HFFc6 (cell line): ENCODE data around the gene GMPPB. TPM values are rescaled to one million over a fixed set of nuclear protein-coding genes. Genes with fewer than 3 reads are reported as not detected.

Experiments used
- DNase-seq: peaks from one replicate; pipeline ENCODE4 v3.0.0-alpha.2; 2018
- H3K27ac Mint-ChIP-seq: 2 replicates; pipeline ENCODE4 v1.8.0; 2020; ENCODE audit warnings: mild to moderate bottlenecking, mixed read lengths
- H3K27me3 Mint-ChIP-seq: 2 replicates; pipeline ENCODE4 v1.8.0; 2021; ENCODE audit warnings: mild to moderate bottlenecking, moderate library complexity, mixed read lengths; ENCODE audit not compliant: insufficient read depth
- H3K36me3 Mint-ChIP-seq: 2 replicates; pipeline ENCODE4 v1.8.0; 2021; ENCODE audit warnings: low read depth, mixed read lengths
- H3K4me1 Mint-ChIP-seq: 2 replicates; pipeline ENCODE4 v1.8.0; 2020; ENCODE audit warnings: low read depth, mixed read lengths
- H3K4me3 Mint-ChIP-seq: 2 replicates; pipeline ENCODE4 v1.8.0; 2020; ENCODE audit warnings: mild to moderate bottlenecking, moderate library complexity, mixed read lengths
- H3K9me3 Mint-ChIP-seq: 2 replicates; pipeline ENCODE4 v1.8.0; 2020; ENCODE audit warnings: mild to moderate bottlenecking, mixed read lengths
- total RNA-seq, 6 experiments: library from RNA; stranded (reverse); fragmentation: NEBNext Ultra II Directional; extraction: Animal tissue kit (Norgen Biotek cat#: 25700); gene quantifications; 2 replicates in 1 of 6; 3 replicates in 5 of 6; pipeline ENCODE4 v1.2.3, GENCODE V29; 2021
- TF ChIP-seq, protein P1 (sequence below): fragments of 200-600 bp; sonication (generic); IDR thresholded peaks from 2 replicates; pipeline ENCODE4 v1.5.0; 2021; ENCODE audit warnings: antibody characterized with exemption, mild to moderate bottlenecking

Gene GMPPB
- total RNA-seq, 6 experiments from 2014 or later: 30.5 to 39.4 (median 34.8) TPM

DNA sequence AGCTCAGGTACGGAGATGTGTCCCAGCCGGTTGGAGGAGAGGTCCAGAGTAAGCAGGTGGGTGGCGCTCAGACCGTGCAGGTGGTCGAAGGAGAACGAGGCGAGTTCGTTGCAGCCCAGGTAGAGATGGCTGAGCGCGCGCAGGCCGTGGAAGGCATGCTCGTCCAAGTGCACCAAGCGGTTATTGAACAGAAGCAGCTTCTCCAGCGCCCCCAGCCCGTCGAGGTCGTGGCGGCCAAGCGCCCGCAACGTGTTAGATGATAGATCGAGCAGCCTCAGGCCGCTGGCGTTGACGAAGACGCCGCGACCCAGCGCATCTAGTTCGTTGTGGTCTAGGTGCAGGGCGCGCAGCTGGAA, 4.9 kb downstream of the GMPPB start:
- Mint-ChIP-seq H3K27ac (no peak overlapping the region; the same call in 1 of the 2 replicates), H3K36me3 (peaks cover 35% of the 10 kb centered on the region), H3K27me3 (peaks cover 27% of the 10 kb centered on the region), H3K4me1 (peaks cover 27% of the 10 kb centered on the region), H3K9me3 (peaks cover 5% of the 10 kb centered on the region; the same call in 1 of the 2 replicates), H3K4me3 (peak overlapping the region; percentile 74)
- no peak for DNase-seq
- TF ChIP-seq, protein P1, sequence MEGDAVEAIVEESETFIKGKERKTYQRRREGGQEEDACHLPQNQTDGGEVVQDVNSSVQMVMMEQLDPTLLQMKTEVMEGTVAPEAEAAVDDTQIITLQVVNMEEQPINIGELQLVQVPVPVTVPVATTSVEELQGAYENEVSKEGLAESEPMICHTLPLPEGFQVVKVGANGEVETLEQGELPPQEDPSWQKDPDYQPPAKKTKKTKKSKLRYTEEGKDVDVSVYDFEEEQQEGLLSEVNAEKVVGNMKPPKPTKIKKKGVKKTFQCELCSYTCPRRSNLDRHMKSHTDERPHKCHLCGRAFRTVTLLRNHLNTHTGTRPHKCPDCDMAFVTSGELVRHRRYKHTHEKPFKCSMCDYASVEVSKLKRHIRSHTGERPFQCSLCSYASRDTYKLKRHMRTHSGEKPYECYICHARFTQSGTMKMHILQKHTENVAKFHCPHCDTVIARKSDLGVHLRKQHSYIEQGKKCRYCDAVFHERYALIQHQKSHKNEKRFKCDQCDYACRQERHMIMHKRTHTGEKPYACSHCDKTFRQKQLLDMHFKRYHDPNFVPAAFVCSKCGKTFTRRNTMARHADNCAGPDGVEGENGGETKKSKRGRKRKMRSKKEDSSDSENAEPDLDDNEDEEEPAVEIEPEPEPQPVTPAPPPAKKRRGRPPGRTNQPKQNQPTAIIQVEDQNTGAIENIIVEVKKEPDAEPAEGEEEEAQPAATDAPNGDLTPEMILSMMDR: no peak

DNA sequence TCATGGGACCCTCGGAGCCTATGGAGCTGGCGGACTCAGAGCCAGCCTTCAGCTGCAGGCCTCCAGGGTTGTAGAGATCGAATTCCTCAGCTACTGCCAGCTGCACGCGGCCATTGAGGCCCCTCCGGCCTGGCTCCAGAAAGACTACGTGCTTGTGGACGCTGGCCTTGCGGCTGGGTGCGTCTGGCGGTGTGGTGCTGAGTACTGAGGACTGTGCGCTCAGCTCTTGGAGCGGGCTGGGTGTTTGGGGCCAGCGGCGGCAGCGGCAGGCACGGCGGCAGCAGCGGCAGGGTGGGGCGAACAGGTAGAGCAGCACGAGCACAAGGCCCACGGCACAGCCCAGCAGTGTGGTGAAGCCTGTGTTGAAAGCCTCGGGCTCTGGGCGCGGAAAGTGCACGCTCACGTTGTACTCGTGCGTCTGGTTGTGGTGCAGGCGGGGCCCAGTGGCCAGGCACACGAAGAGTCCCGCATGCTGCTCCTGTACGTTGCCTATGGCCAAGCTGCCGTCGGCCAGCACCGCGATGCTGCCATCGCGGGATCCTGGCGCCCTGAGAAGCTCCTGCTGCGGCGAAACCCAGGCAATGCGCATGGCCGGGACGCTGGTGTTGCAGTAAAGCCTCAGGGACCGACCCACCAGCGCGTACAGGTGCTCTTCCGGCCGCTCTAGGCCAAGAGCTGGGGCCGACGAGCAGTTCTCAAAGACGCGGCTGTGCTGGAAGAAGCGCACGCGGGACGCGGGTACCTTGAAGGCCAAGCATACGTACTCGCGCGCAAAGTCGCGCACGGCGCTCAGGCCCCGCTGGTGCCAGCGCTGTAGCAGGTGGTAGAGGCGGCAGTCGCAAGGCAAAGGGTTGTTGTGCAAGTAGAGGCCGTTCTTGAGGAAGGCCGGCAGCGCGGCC, 5.5 kb downstream of the GMPPB start:
- H3K36me3 Mint-ChIP-seq: peaks cover 32% of the 10 kb centered on the region
- H3K27ac Mint-ChIP-seq: no peak overlapping the region; the same call in 1 of the 2 replicates
- peak overlapping the region; percentile 74; the same call in 1 of the 2 replicates for H3K4me3 Mint-ChIP-seq
- peaks cover 21% of the 10 kb centered on the region for H3K27me3 Mint-ChIP-seq
- H3K9me3 Mint-ChIP-seq: peaks cover 5% of the 10 kb centered on the region; the same call in 1 of the 2 replicates
- no peak for DNase-seq
- TF ChIP-seq, protein P1: no peak
- H3K4me1 Mint-ChIP-seq: peaks cover 26% of the 10 kb centered on the region

DNA sequence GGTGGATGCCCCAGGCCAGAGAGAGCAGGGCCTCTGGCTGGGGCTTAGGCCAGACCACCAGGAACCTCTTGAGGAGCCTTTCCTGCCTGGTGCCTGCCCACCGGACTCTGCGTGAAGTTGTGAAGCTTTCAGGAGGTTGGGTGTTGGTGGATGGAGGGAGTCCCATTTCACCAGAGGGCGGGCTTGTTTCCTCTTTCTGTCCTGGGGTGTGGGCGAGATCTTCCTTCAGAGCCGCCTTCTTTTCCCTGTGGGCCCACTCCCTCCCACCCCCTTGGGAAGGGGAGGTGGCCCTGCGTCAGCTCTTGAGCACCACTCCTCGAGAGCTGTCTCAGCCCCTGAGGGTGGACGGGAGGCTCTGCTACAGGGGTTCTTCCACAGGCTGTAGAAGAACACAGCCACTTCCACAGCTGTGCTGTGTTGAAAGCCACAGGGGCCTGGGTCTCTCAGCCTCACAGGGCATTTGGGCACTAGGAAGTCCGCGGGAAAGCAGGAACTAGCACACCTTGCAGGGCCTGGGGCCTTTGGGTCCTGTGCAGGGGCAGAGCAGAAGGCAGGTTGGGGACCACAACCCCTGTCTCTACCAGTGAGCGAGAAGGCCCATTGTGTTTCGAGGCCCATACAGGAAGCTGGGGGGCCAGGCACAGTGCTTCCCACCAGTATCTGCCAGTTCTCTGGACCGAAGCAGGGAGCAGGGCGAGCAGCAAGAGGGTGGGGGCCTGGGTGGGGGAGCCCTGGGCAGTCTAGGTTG, 6.4 kb downstream of the GMPPB start:
- TF ChIP-seq, protein P1: no peak
- peaks cover 18% of the 10 kb centered on the region for H3K4me1 Mint-ChIP-seq
- no peak overlapping the region for H3K4me3 Mint-ChIP-seq
- peaks cover 26% of the 10 kb centered on the region for H3K36me3 Mint-ChIP-seq
- no peak overlapping the region for H3K27ac Mint-ChIP-seq
- H3K9me3 Mint-ChIP-seq: peaks cover 5% of the 10 kb centered on the region; the same call in 1 of the 2 replicates
- peaks cover 19% of the 10 kb centered on the region for H3K27me3 Mint-ChIP-seq
- no peak for DNase-seq

DNA sequence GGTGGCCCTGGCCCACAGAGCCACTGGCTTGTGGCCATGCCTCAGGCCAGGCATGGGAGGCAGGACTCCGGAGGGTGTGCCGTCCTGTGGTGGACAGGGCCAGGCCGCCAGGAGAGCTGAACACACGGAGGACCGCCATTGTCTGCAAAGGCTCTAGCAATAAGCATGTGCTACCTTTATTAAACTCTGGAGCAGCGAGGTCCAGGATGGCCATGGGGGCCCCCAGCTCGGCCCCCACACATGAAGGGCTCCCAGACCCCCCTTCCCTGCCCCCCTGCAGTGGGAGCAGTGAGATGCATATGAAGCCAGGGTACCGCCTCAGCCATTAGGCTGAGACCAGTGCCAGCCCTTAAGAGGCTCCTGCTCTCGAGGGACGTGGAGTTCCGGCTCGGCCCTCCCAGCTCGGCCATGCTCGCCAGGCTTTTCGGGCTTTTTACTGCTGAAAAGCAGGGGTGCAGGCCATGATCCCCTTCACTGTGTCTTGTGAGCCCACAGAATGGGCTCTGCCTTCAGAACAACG, 7.0 kb downstream of the GMPPB start:
- DNase-seq: no peak
- TF ChIP-seq, protein P1: no peak
- Mint-ChIP-seq H3K4me1 (peaks cover 17% of the 10 kb centered on the region), H3K4me3 (no peak overlapping the region), H3K27ac (no peak overlapping the region), H3K9me3 (peaks cover 5% of the 10 kb centered on the region; the same call in 1 of the 2 replicates), H3K36me3 (peaks cover 25% of the 10 kb centered on the region), H3K27me3 (peaks cover 19% of the 10 kb centered on the region)

DNA sequence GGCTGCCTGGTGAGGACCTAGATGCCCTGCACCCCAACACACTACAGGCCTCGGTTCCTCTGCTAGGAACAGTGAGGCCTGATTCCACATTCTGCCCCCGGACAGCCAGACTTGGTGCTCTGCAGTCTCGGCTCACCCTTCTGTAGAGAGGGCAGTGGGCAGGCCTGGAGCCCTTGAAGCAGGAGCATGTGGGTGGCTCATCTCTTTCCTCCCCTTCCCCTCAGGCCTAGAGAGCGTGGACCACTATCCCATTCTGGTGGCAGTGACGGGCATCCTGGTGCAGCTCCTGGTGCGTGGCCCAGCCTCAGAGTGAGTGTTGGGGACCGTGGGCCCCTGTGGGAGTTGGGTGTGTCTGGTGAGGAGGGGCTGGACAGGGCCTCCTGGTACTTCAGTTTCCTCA, 7.6 kb downstream of the GMPPB start:
- peaks cover 23% of the 10 kb centered on the region for H3K36me3 Mint-ChIP-seq

More for the DNA sequence above, 7.6 kb downstream of the GMPPB start:
- peaks cover 16% of the 10 kb centered on the region for H3K27me3 Mint-ChIP-seq
- no peak overlapping the region for H3K4me3 Mint-ChIP-seq
- H3K9me3 Mint-ChIP-seq: peaks cover 5% of the 10 kb centered on the region; the same call in 1 of the 2 replicates
- H3K27ac Mint-ChIP-seq: no peak overlapping the region
- no peak for DNase-seq
- TF ChIP-seq, protein P1: no peak
- H3K4me1 Mint-ChIP-seq: peaks cover 17% of the 10 kb centered on the region
